HG03460 (cell line): ENCODE results near the gene CIAPIN1.

Experiments
- ATAC-seq: cut with Tn5 transposase; IDR thresholded peaks from one replicate; pipeline ENCODE4 v1.9.1; 2021; ENCODE audit not compliant: unreplicated experiment

The CIAPIN1 gene

DNA sequence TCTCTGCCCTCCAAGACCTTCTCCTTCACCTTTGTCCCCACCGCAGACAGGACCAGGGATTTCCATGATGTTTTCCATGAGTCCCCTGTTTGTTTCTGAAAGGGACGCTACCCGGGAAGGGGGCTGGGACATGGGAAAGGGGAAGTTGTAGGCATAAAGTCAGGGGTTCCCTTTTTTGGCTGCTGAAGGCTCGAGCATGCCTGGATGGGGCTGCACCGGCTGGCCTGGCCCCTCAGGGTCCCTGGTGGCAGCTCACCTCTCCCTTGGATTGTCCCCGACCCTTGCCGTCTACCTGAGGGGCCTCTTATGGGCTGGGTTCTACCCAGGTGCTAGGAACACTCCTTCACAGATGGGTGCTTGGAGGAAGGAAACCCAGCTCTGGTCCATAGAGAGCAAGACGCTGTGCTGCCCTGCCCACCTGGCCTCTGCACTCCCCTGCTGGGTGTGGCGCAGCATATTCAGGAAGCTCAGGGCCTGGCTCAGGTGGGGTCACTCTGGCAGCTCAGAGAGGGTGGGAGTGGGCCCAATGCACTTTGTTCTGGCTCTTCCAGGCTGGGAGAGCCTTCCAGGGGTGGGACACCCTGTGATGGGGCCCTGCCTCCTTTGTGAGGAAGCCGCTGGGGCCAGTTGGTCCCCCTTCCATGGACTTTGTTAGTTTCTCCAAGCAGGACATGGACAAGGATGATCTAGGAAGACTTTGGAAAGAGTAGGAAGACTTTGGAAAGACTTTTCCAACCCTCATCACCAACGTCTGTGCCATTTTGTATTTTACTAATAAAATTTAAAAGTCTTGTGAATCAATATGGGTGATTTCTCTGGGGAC lies 62.7 kb downstream of the CIAPIN1 start:
- no peak for ATAC-seq

DNA sequence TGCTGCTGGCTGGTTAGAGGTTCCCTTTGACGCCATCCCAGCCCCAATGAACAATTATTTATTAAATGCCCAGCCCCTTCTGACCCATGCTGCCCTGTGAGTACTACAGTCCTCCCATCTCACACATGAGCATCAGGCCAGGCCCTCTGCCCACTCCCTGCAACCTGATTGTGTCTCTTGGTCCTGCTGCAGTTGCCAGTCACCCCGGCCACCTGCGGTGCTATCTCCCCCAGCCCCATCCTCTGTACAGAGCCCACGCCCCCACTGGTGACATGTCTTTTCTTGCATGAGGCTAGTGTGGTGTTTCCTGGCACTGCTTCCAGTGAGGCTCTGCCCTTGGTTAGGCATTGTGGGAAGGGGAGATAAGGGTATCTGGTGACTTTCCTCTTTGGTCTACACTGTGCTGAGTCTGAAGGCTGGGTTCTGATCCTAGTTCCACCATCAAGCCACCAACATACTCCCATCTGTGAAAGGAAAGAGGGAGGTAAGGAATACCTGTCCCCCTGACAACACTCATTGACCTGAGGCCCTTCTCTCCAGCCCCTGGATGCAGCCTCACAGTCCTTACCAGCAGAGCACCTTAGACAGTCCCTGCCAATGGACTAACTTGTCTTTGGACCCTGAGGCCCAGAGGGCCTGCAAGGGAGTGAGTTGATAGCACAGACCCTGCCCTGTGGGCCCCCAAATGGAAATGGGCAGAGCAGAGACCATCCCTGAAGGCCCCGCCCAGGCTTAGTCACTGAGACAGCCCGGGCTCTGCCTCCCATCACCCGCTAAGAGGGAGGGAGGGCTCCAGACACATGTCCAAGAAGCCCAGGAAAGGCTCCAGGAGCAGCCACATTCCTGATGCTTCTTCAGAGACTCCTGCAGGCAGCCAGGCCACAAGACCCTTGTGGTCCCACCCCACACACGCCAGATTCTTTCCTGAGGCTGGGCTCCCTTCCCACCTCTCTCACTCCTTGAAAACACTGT lies 63.6 kb downstream of the CIAPIN1 start:
- ATAC-seq, result no peak

DNA sequence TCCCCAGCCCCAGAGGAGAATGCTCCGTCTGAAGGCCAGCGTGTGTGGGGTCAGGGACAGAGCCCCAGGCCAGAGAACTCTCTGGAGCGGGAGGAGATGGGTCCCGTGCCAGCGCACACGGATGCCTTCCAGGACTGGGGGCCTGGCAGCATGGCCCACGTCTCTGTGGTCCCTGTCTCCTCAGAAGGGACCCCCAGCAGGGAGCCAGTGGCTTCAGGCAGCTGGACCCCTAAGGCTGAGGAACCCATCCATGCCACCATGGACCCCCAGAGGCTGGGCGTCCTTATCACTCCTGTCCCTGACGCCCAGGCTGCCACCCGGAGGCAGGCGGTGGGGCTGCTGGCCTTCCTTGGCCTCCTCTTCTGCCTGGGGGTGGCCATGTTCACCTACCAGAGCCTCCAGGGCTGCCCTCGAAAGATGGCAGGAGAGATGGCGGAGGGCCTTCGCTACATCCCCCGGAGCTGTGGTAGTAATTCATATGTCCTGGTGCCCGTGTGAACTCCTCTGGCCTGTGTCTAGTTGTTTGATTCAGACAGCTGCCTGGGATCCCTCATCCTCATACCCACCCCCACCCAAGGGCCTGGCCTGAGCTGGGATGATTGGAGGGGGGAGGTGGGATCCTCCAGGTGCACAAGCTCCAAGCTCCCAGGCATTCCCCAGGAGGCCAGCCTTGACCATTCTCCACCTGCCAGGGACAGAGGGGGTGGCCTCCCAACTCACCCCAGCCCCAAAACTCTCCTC lies 64.5 kb downstream of the CIAPIN1 start:
- ATAC-seq, result no peak

DNA sequence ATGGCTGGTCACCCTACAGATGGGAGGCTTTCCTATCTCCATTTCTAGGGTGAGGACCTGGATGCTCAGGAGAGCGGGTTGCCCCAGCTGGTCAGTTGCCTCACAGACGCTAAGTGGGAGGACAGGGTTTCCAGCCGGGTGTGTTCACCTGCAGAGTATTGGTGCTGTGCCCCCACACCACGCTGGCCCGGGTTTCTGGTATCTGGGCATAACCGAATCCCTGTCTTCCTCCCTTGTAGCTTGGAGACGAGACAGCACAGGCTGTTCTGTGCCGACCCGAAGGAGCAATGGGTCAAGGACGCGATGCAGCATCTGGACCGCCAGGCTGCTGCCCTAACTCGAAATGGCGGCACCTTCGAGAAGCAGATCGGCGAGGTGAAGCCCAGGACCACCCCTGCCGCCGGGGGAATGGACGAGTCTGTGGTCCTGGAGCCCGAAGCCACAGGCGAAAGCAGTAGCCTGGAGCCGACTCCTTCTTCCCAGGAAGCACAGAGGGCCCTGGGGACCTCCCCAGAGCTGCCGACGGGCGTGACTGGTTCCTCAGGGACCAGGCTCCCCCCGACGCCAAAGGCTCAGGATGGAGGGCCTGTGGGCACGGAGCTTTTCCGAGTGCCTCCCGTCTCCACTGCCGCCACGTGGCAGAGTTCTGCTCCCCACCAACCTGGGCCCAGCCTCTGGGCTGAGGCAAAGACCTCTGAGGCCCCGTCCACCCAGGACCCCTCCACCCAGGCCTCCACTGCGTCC lies 65.2 kb downstream of the CIAPIN1 start:
- no peak for ATAC-seq

DNA sequence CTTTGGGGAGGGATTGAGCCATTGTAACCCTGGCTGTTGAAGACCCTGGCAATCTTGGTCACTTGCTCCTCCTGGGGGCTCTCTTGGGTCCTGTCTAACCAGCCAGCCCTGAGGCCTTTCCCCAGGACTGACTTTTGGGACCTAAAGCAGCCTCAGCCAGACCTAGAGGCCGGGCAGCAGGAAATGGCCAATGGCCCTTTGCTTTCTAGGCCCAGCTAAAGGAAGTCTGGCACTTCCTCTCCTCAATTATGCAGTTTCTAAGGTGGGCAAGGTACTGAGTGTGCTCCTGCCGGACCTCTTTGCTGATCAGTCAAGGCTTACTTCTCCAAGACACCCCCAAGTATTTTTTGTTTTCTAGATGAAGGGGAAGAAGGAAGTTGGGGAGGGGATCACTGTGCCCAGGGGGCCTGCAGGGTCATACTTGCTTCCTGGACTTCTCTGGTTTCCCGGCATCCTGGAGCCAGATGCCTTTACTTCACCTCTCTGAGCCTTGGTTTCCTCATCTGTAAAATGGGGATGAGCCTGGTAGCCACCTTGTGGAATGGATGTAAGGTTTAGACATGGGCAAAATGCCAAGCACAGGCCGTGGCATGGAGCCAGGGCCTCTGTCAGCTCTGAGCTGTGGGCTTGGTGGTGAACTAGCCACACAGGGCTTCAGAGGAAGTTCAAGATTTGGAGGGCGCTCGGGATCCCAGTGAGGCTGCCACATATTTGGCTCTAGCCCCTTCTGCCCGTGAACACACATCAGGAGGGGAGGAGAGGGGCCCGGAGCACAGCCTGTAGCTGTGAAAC lies 66.3 kb downstream of the CIAPIN1 start:
- ATAC-seq, result no peak

DNA sequence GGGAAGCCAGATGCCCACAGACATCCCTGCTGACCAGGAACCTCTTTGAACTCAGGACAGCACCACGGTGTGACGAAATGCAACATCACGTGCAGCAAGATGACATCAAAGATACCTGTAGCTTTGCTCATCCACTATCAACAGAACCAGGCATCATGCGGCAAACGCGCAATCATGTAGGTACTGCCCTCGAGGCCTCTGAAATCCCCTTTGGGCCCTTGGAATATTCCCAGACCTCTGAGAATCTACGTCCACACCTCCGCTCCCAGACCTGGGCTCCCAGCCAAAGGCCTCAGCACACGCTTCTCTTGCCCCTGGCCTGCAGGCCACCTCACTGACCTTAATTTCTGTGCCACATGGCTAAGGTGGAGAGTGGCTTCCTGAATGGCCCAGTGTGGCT lies 67.6 kb downstream of the CIAPIN1 start:
- no peak for ATAC-seq
